Breast epithelium (tissue), 4 donors: ENCODE measurements around the gene PARP16. TPM values are rescaled to one million over a fixed set of nuclear protein-coding genes. Genes with fewer than 3 reads are reported as not detected.

Source experiments
- DNase-seq, 2 donors: peaks; one replicate each; pipeline ENCODE4 v3.0.0-alpha.2; 2019; ENCODE audit warnings: low spot score in 2 of 2
- H3K27ac ChIP-seq, 2 donors: fragments of 200-600 bp; sonication (generic) in 1 of 2; one replicate each; pipeline ENCODE4 v1.5.1; 2016 to 2019; ENCODE audit warnings: mild to moderate bottlenecking in 1 of 2
- H3K27me3 ChIP-seq, 2 donors: fragments of 200-600 bp; sonication (generic) in 1 of 2; one replicate each; pipeline versions ENCODE4 v1.5.1 to v1.6.0; 2017 to 2019; ENCODE audit warnings: control low read depth in 1 of 2, mild to moderate bottlenecking in 1 of 2
- H3K36me3 ChIP-seq: fragments of 200-600 bp; one replicate; pipeline ENCODE4 v1.5.1; 2019
- H3K4me1 ChIP-seq, 2 donors: fragments of 200-600 bp; sonication (generic); one replicate each; pipeline ENCODE4 v1.5.1; 2016 to 2019; ENCODE audit warnings: control low read depth in 1 of 2
- H3K4me3 ChIP-seq, 3 donors: fragments of 200-600 bp; sonication (generic); 1 replicate in 2 of 3; 2 replicates in 1 of 3; pipeline ENCODE4 v1.5.1; 2016 to 2019; ENCODE audit warnings: mild to moderate bottlenecking in 3 of 3, moderate library complexity in 2 of 3
- H3K9me3 ChIP-seq, 2 donors: fragments of 200-600 bp; sonication (generic) in 1 of 2; one replicate each; pipeline ENCODE4 v1.5.1; 2016 to 2019; ENCODE audit warnings: control low read depth in 1 of 2
- CTCF ChIP-seq, 3 donors: fragments of 450-650 bp; IDR thresholded peaks; one replicate each; pipeline ENCODE4 v1.5.1; 2016 to 2017; ENCODE audit warnings: antibody characterized with exemption in 3 of 3, mild to moderate bottlenecking in 3 of 3, moderate library complexity in 3 of 3
- POLR2A ChIP-seq: fragments of 450-650 bp; IDR thresholded peaks from one replicate; pipeline ENCODE4 v1.6.1; 2016; ENCODE audit warnings: antibody characterized with exemption, mild to moderate bottlenecking, moderate library complexity
- POLR2AphosphoS5 ChIP-seq, 3 donors: sonication (generic); formaldehyde crosslinking; IDR thresholded peaks; one replicate each; pipeline ENCODE4 v1.6.1; 2017; ENCODE audit warnings: antibody characterized with exemption in 3 of 3
- intact Hi-C: fragments of 100-400 bp; cut with DNase I; formaldehyde crosslinking; loops from one replicate; pipeline ENCODE4 v1.15.1; 2023; ENCODE audit warnings: low total_unique reads
- total RNA-seq, 3 donors: library from RNA; depleted of rRNA; stranded (reverse); fragments of >200 nt; gene quantifications; one replicate each; pipeline ENCODE4 v1.1.0, GENCODE V29; 2016

PARP16 gene
- total RNA-seq, 3 donors from 2014 or later, result 8.5 to 14.9 (median 10.6) TPM

GRCh38 chr15:65222891-65223290 lies 63.8 kb downstream of the PARP16 start:
- Histone ChIP-seq H3K4me1 (no peaks in the 10 kb centered on the region), H3K9me3 (no peaks in the 10 kb centered on the region), H3K36me3 (no peaks in the 10 kb centered on the region), H3K4me3 (no peak overlapping the region), H3K27me3 (no peaks in the 10 kb centered on the region), H3K27ac (no peak overlapping the region)
- DNase-seq, result no peak
- no peak for TF ChIP-seq POLR2A
- TF ChIP-seq CTCF (IDR thresholded peaks at IDR 0.05), result no peak
- TF ChIP-seq POLR2AphosphoS5 (IDR thresholded peaks at IDR 0.05), result no peak
- intact Hi-C loops, result no loop called here

- H3K27ac ChIP-seq, result no peak overlapping the region
These were observed 65.0 kb downstream of the PARP16 start for GRCh38 chr15:65221697-65222096.

GRCh38 chr15:65219137-65219536 lies 67.5 kb downstream of the PARP16 start:
- Histone ChIP-seq H3K27ac (no peak overlapping the region), H3K4me3 (no peak overlapping the region), H3K36me3 (no peaks in the 10 kb centered on the region), H3K4me1 (no peaks in the 10 kb centered on the region), H3K9me3 (no peaks in the 10 kb centered on the region), H3K27me3 (no peaks in the 10 kb centered on the region)
- TF ChIP-seq POLR2AphosphoS5 (IDR thresholded peaks at IDR 0.05), result no peak
- no peak for TF ChIP-seq POLR2A
- no peak for TF ChIP-seq CTCF (IDR thresholded peaks at IDR 0.05)
- intact Hi-C loops, result no loop called here
- no peak for DNase-seq

More at GRCh38 chr15:65221697-65222096, 65.0 kb downstream of the PARP16 start:
- H3K9me3 ChIP-seq, result no peaks in the 10 kb centered on the region
- H3K4me1 ChIP-seq, result no peaks in the 10 kb centered on the region
- no peaks in the 10 kb centered on the region for H3K27me3 ChIP-seq
- TF ChIP-seq POLR2AphosphoS5 (IDR thresholded peaks at IDR 0.05) (no peak), CTCF (IDR thresholded peaks at IDR 0.05) (no peak), POLR2A (no peak)
- DNase-seq, result no peak
- no peak overlapping the region for H3K4me3 ChIP-seq
- no peaks in the 10 kb centered on the region for H3K36me3 ChIP-seq
- intact Hi-C loops, result no loop called here

- no peak overlapping the region for H3K27ac ChIP-seq
- DNase-seq, result no peak
- H3K4me1 ChIP-seq, result no peaks in the 10 kb centered on the region
- no peaks in the 10 kb centered on the region for H3K9me3 ChIP-seq
- H3K4me3 ChIP-seq, result no peak overlapping the region
- H3K27me3 ChIP-seq, result no peaks in the 10 kb centered on the region
- intact Hi-C loops, result no loop called here
- TF ChIP-seq POLR2A, result no peak
- no peak for TF ChIP-seq CTCF (IDR thresholded peaks at IDR 0.05)
- TF ChIP-seq POLR2AphosphoS5 (IDR thresholded peaks at IDR 0.05), result no peak
- no peaks in the 10 kb centered on the region for H3K36me3 ChIP-seq
These were observed 68.9 kb downstream of the PARP16 start for GRCh38 chr15:65217526-65218482.

GRCh38 chr15:65215496-65215895 lies 71.2 kb downstream of the PARP16 start:
- no peaks in the 10 kb centered on the region for H3K36me3 ChIP-seq
- H3K27ac ChIP-seq, result no peak overlapping the region
- intact Hi-C loops, result no loop called here
- H3K4me1 ChIP-seq, result peaks cover 0 to 7% of the 10 kb centered on the region in 2 donors
- no peak overlapping the region for H3K4me3 ChIP-seq
- DNase-seq, result no peak
- no peaks in the 10 kb centered on the region for H3K27me3 ChIP-seq
- H3K9me3 ChIP-seq, result no peaks in the 10 kb centered on the region
- no peak for TF ChIP-seq CTCF (IDR thresholded peaks at IDR 0.05)
- TF ChIP-seq POLR2A, result no peak
- TF ChIP-seq POLR2AphosphoS5 (IDR thresholded peaks at IDR 0.05), result no peak
